Epidermal melanocyte (primary cell): ENCODE data around the gene GPR151.
A peak's percentile ranks its signal among the peaks of the same experiment; 100 is the strongest.

Source experiments
- DNase-seq: peaks from one replicate; pipeline ENCODE4 v3.0.0; 2011; ENCODE audit warnings: low spot score; ENCODE audit not compliant: insufficient read length

Gene GPR151

GRCh38 chr5:146520731-146521130, 4.7 kb upstream of the GPR151 start:
- no peak for DNase-seq

- no peak for DNase-seq
These were observed 3.6 kb upstream of the GPR151 start for GRCh38 chr5:146519554-146519953.

- no peak for DNase-seq
These were observed 378 bp downstream of the GPR151 start for GRCh38 chr5:146515473-146516150.

DNA sequence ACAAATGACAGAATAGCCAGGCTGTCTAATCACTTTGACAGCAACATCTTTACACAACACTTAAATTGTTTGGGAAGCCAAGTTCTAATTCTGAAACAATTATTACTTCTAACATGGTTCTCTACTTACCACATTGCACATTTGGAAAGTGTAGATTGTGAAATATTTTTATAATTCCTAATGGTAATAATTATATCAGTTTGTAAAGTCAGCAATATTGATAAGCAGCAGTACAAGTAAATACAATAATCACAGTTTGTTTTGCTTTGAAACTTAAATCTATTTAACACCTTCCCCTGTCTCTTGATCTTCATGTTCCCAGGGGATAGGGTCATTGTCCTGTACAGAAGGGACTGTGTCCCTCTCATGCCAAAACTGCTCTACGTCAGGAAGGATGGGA, 1.4 kb downstream of the GPR151 start:
- no peak for DNase-seq

DNA sequence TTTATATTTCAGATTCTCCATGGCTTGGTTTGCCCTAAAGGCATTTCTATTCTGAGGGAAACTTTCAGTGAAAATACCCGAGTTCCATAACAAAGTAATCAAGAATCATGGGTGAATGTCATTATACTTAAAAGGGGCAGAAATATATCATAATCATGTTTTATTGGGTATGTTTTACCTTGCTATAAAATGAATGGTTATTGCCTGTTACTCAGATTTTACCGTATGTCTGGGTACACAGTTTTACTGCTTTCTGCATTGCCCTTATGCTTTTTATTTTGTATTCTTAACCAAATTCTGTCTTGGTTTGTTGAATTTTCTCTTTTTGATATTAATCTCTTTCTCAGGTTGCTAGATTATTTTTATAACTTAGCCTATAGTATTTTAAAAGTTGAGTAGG, 2.5 kb downstream of the GPR151 start:
- no peak for DNase-seq

DNA sequence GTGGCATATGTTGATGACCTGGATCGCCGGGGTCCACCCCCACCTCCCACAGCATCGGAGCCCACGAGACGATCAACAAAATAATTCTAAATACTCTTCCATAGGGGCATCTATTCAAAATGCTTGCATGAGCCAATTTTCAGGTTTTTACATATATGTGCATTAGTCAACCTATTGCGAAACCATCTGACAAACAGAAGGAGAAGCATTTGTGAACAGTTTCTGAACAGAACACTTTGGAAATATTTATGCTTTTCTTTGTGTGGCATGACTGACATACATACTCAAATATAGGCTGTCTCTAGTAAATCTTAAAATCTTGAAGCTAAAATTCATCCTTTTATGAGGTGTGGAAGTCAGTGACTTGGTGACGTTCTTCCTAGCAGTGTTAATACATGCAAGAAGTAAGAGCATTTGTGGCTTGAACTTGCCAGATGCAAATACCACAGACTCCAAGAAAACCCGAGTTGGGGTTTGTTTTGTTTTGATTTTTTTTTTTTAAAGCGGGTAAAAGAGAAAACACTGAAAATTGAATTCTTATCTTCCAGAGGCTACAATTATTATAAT, 5.3 kb downstream of the GPR151 start:
- no peak for DNase-seq

- DNase-seq, result no peak
These were observed 8.6 kb downstream of the GPR151 start for GRCh38 chr5:146507428-146507827.

DNA sequence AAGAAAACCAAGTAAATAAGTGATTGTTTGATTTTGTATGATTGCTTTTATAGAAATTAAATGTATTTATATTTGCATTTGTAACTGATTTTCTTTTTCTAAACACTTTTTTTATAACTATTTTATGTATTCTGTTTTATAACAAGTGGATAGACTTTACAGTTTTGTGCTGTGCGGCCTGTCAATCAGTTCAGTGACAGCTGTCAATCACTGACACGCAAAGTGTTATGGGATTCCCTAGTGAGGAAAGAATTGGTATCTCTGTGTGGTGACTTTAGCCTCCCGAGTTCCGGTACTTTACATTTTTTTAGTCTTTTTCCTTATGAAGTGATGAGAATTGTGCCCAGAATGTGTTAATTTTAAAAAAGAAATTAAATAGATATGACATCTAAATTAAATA, 16.3 kb downstream of the GPR151 start:
- DNase-seq, result no peak

DNA sequence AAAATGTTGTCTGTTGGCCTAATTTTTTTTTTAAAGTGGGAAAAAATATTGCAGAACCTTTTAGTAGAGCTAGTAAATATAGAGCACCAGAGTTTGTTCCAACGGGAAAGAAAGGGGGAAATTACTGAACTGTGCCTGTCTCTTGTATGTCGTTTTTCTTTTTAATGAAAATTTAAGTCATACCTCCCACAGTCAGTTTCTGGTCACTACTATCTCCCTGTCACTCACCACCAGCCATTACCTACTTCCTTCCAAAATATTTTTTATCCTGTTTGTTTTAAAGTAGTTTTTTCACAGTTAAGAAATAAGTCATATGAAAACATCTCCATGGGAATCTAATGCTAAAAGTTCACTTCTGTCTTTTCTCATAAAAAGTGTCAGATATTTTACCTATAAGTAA, 21.3 kb downstream of the GPR151 start:
- DNase-seq, result no peak

DNA sequence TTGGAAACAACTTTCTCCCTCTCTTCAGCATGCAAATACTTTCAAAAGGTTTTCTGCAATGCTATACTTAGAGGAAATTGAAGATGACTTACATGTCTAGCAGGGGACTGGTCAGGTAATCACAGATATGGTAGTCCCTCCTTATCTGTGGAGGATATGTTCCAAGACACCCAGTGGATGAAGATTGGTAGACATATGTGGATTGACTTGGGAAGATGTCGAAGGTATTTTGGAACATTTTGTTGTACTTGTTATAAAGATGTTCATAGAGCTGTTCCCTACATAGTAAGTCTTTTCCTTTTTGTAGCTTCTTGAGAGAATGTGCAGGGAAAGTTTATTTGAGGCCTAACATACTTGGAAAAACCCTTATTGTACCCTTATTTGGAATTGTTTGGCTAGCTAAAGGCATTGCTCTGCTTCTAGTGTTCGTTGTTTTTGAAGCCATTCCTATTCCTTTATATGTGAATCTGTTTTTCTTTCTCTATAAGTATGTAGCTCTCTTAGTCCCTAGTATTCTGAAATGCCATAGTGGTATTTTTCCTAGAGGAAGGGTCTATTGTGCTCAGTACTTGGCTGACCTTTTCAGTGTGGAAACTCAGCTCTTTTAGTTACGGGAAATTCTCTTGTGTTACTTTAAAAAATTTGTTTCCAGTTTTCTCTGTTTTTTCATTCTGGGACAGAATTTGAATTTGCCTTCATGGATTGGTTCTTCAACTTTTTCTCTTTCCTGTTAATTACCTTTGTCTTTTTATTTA, 25.7 kb downstream of the GPR151 start:
- no peak for DNase-seq

GRCh38 chr5:146484714-146485391, 31.1 kb downstream of the GPR151 start:
- no peak for DNase-seq

GRCh38 chr5:146482775-146483174, 33.2 kb downstream of the GPR151 start:
- DNase-seq, result no peak

DNA sequence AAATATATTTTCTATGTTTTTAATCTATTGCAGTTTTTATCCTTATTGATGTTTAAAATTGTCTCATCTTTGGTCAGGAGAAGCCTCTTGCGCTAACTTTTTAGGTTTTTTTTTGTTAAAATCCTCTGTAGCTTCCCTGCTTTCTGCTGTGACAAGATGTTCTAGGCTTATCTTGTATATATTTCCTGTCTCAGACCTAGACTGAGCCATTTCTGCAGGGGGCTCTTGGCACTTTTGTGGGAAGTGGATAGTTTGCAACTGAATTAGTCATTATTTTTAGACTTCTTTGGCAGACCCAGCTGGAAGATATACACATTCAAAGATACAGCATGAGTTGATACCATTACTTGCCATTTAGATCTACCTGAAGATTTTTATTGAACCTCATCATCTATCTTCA, 40.1 kb downstream of the GPR151 start:
- DNase-seq, result no peak

DNA sequence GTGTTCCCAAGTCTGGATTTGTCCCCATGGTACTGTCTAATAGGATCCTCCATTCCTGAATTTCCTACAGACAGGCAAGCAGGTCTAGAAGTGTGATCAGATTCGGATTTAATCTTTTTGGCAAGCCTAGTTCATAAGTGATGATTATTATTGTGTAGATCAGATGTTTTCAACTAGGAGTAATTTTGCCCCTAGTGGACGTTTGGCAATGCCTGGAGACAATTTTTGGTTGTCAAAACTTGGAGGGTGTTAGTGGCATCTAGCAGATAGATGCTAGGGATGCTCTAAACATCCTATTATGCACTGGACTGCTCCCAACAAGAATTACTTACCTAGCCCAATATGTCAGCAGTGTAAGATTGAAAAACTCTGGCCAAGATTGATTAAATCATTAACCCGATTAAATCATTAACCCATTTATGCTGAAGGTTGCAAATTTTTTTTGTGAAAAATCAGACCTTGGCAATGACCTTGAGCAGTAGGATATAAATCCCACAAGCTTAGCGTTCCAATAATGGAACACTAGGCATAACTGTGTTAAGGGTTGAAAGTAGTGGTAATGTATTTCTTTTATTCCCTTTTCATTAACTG, 40.7 kb downstream of the GPR151 start:
- DNase-seq, result no peak

DNA sequence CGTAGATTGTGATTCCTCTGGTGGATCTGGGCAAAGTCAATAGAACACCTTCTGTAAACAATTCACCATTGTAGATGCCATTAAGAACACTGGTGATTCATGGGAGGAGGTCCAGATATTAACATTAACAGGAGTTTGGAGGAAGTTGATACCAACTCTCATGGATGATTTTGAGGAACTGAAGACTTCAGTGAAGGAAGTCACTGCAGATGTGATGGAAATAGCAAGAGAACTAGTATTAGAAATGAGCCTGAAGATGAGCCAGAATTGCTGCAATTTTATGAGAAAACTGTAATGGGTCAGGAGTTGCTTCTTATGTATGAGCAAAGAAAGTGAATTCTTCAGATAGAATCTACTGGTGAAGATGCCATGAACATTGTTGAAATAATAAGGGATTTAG, 41.9 kb downstream of the GPR151 start:
- no peak for DNase-seq

GRCh38 chr5:146467760-146468159, 48.2 kb downstream of the GPR151 start:
- DNase-seq, result no peak

DNA sequence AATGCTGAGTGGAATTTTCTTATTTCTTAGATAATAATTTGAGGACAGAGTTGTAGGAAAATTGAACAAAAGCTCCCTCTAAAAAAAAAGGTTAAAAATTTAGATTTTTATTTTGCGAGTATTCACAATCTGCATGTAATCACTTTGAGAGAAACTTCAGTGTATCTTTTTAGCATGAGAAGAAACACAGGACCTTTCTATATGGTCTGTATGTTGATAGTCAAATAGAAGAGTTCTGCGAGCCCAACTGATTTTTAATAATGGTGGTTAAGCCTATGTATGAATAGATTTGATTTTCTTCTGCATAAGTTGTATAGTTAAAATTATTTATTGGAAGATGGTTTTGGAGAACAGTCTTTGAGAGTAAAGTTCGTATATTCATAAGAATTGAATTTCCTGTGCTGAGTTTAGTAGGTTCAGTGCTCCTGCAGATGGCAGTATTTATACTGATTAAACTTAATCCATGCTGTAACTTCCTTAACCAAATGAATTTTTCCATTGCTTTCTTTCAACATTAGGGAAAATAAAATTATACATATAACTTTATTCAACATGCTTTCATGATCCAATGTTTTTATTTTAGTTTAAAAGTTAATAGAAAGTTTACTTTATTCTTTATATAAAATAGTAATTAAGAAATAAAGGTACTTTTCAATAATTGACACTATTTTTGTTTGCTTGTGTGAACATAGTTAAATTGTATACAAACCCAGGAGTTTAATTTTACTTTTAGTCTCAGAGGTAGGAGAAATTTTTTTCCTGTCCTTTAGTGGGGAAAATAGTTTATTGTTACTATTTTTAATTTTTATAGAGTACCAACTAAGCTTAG, 49.3 kb downstream of the GPR151 start:
- peak; percentile 25 for DNase-seq

DNA sequence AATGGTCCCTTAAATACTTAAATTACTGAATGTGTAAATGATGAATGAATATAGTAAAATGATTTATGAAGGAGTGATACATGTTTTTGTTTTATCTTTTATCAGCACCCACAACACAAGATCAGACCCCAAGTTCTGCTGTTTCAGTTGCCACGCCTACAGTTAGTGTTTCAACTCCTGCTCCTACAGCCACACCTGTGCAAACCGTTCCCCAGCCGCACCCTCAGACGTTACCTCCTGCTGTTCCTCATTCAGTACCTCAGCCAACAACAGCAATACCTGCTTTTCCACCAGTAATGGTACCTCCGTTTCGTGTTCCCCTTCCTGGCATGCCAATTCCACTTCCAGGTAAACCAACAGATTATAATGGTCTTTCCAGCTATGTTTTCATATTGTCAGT, 52.5 kb downstream of the GPR151 start:
- DNase-seq, result no peak
